Stimulated activated CD8-positive, alpha-beta memory T cell treated with anti-CD3 and anti-CD28 coated beads, Interleukin-4, amount 100 ng/mL, for 4 hours (primary cell): ENCODE measurements around the gene RANBP3L.
"Not testable (repeated sequence)": the region's sequence is repeated elsewhere in the genome, so short reads cannot be mapped to it uniquely, and the experiment has no call there.

Source experiments
- DNase-seq, 2 donors: peaks; one replicate each; pipeline ENCODE4 v3.0.0-alpha.2; 2020; ENCODE audit warnings: low read depth in 2 of 2, low spot score in 1 of 2

RANBP3L gene

DNA sequence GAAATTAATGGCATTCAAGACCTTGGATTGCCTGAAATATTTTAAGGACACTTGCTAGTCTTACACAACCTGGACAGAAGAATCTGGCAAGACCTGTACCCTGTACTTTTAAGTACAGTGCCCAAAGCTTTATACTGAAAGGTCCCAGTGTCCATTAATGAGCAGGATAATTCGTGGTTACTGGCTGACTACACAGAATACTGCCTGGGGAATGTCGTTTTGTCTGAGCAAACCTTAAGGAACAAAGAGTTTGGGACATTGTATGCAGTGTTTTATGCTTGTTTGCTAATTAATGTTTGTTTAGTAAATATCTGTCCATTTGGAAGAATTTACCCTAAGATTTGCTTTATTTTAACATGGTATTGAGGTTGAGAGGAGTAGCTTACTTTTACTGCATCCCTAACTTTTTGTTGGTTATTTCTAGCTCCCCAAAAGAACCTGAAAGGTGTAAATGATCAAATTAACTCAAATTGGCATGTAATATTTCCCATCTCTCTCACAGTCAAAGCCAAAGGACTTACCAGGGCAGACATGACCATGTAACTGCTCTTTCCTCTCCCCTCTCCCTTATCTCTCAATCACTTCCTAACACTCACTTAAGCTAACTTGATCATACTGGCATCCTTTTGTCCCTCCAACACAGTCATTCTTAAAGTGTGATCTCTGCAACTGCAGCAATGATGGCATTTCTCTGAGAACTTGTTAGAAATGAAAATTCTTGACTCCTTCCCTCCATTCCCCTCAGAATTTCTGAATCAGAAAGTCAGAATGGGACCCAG lies 15.7 kb downstream of the RANBP3L start:
- DNase-seq = no peak

GRCh38 chr5:36283775-36284174 lies 17.9 kb downstream of the RANBP3L start:
- DNase-seq = not testable (repeated sequence)

- DNase-seq = no peak
Observed at GRCh38 chr5:36281626-36282025, 20.1 kb downstream of the RANBP3L start.

DNA sequence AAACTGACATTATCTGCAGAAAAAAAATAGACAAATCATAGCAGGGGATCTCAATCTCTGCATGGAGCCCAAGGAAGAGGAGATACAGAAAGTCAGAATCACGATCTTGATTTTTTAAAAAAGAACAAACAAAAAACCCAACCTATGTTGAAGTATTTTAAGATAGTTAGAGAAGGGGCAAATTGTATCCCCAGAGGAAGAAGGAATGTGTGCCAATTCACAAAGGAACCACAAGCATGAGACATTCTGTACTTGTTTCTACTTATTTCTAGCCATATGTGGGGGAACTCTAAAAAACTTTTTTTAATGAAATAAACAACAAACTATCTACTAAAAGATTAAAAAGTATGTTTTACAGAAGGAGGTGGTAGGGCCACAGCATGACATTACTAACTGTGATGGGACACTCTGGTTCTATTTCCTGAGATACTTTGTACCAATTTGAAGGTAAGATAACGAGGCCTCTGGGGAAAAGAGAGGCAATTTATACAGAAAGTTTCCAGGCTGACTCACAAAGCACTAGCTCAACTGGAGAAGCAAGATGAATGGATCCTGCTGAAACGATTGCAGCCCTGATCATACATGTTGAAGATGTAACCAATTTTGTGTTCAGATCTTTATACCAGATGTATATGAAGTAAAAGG lies 22.5 kb downstream of the RANBP3L start:
- no peak for DNase-seq

DNA sequence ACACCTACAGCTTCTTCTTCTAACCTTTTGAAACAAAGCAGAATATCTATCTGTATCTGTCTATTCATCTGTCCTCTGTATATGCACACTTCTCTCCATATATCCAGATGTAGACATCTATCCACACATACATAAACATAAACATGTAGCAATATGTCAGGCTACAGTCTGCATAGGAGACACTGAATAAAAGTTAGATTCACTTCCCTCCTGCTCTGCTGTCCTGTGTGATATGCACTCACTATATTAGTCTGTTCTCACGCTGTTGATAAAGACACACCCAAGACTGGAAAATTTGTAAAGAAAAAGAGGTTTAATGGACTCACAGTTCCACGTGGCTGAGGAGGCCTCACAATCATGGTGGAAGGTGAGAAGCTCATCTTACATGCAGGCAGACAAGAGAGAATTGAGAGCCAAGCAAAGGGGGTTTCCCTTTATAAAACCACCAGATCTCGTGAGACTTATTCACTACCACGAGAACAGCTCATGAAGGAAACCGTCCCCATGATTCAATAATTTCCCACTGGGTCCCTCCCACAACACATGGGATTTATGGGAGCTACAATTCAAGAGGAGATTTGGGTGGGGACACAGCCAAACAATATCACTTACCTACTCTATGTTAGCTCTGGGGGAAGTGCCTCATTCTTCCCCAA lies 24.1 kb downstream of the RANBP3L start:
- DNase-seq = no peak

GRCh38 chr5:36276864-36277263 lies 24.8 kb downstream of the RANBP3L start:
- no peak for DNase-seq

DNA sequence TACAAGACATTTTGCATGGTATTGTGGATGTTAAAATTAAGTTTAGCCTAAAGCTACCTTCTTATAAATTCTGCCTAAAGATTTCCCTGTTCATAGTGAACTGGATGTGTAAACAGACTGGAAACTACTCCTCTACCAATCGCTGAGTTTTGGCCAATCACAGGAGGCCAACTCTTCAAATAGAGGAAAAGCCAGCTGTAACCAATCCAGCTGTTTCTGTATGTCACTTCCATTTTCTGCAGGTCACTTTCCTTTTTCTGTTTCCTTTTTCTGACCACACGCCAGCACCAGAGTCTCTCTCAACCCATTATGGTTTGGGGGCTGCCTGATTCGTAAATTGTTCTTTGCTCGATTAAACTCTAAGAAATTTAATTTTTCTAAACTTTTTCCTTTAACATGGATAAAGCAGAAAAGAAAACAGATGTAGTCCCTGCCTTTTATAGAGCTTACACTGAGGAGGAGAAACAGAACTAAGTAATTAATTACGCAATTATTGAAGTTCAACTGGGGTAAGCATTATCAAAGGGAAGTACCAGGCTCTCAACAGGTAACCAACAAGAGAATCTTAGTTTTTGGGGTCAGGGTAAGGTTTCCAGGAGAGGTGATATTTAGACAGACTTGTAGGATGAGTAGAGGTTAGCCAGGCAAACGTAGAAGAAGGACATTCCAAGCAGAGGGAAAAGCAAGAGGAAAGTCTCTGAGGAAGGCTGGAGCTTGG lies 27.7 kb downstream of the RANBP3L start:
- no peak for DNase-seq

GRCh38 chr5:36272136-36272690 lies 29.5 kb downstream of the RANBP3L start:
- no peak for DNase-seq

DNA sequence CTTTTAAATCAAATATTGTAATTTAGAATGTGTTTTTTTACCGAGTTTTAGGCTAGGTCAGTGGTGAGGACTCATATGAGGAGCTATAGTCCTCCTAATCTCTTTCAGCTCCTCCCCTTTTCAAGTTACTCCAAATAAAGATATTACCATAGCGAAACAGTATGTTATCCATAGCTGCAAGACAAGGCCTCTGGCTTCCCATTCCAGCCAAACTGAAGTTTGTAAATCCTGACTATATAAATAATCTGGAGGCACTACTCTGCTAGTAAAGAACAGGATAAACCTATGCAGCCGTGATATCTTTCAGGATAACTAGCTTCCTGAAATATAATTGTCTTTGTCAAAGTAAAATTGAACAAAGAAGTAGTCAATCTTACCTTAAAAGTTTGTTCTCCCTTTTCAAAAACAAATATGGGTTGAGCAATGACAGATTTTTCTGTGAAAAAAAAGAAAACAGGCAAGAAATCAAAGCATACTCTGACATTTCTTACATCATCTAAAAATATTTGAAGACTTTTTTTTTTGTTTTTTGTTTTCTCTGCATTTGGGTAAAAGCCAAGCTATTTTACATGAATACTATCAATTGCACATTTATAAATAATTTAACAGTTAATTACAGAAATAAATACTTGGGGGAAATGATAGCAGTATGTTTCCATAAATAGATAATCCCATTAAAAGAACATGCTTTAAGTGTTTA lies 30.7 kb downstream of the RANBP3L start:
- no peak for DNase-seq

DNA sequence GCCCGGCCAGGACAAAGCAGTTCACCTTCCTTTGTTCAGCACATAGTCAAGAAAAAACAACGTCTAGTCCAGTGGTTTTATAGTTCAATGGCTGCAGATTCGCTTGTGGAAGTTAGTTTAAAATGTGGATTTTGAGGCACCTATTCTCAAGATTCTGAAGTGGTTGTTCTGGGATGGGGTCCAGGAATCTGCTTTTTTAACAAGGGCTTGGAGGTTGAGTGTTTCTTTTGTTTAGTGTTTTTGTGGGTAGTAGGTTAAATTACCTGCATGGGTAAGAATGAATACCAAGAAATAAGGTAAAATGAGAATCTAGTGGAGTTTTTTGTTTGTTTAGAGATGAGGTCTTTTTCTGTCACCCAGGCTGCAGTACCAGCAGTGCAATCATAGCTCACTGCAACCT lies 31.5 kb downstream of the RANBP3L start:
- no peak for DNase-seq

- no peak for DNase-seq
Observed at GRCh38 chr5:36269478-36269877, 32.2 kb downstream of the RANBP3L start.

DNA sequence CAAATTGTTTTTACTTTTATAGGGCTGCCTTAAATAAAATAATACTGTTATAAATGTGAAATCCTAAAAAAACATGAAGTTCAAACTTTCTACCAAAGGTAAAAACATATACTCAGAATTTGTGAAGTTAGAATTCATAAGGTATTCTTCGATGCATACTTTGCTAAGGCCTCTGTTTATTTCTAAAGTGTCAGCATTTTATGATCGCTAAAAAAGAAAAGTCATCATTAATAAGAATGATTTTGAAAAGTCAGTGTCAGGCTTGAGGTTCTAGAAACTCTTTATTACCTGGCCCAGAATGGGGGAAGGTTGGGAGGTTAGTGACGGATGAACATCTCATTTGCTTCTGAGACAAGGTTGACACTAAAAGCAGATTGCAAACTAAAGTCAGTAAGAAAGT lies 33.8 kb downstream of the RANBP3L start:
- no peak for DNase-seq

DNA sequence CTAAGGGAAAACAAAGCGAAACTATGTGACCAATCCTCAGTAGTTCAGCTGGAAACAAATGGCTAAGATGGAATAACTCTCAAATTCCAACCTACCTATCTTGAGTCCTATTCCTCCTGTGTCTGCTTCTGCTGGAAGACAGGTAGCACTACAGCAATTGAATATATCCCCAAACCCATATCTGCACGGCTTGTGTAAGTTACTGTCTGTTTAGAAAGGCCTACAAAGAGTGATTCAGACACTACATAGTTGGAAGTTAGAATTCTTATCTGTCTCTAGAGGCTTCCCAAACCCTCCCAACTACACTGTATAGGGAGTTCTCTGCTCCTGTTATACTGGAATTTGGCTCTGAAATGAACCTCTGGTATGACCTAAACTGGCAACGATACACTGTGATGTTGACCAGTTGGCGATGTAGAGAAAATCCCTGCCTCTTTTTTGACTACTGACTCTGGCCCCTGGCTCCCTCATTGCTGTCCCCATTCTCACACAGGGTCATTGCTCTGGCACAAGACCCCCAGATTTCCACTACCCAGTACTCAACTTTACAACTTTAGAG lies 37.4 kb downstream of the RANBP3L start:
- DNase-seq = no peak

DNA sequence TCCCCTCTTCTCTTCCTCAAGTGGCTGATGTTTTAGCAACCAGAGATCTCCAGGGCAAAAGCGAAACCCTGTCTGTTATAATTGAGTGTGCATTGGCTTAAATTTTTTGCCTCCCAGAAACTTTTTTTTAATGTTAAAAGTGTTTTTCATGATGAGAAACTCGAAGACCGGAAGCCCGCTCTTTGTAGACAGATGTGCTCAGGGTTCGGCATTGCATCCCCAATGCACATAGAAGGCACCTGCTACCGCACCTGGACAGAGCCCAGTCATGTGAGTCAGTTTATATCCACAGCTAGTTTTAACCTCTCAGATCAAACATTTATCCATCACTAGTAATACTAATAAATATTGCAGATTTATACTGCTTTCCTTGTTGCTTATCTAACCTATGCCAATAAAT lies 40.5 kb downstream of the RANBP3L start:
- DNase-seq = no peak

- DNase-seq = no peak
Observed at GRCh38 chr5:36253575-36253974, 48.1 kb downstream of the RANBP3L start.

- no peak for DNase-seq
Observed at GRCh38 chr5:36252722-36253365, 48.9 kb downstream of the RANBP3L start.

DNA sequence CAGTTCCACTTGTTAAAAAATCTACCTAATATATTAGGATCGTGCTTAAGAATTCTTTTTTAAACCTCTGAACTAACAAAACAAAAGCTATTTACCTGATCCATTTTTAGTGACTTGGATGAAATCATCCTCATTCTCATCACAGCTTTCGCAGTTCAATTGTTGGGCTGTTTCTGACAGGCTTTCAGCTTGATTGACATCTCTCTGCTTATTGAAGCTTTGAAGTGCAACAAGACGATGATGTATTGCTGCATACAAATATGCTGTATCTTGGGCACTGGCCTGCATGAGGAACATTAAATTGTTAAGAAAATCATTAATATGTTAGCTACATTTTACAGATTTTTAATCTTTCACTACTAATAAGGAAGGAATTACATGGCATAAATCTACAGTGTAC lies 50.5 kb downstream of the RANBP3L start:
- no peak for DNase-seq

DNA sequence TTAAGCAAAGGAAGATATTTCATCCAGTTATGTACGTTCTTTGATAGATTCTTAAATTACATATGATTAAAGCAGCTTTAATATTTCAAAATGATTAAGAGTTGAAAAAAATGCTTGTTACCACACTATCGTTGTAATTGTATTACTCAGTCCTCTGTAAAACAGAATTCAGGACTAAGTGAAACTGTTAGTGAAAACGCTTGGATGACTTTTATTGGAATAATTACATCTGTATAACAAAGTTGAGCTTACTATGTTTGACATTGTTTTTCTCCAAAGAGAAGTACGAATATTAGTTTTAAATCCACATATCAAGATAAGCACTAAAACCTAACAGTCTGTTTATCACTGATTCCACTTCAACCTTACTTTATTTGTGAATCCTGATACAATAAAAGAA lies 51.3 kb downstream of the RANBP3L start:
- DNase-seq = no peak

DNA sequence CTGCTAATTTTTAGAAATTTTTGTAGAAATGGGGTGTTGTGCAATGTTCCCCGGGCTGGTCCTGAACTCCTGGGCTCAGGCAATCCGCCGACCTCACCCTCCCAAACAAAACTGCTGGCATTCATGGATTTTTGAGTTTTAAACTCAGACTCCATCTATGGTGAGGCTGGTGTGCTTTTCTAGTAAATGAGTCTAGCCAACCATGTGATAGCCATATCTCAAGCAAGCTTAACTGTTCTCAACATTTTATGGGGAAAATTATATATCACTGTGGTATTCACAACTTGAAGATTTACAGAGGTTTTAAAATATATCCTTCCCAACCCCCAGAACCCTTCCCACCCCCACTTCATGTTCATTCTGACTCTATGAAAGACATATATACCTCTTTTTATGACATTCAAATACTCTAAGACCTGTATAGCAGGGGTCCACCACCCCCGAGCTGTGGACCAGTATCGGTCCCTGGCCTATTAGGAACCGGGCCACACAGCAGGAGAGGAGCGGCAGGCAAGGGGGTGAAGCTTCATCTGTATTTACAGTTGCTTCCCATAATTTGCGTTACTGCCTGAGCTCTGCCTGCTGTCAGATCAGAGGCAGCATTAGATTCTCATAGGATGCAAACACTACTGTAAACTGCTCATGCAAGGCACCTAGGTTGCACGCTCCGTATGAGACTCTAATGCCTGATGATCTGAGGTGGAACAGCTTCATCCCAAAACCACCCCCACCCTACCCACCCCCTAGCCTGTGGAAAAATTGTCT lies 55.5 kb downstream of the RANBP3L start:
- DNase-seq = no peak
